Inflammatory macrophage treated with lipopolysaccharide for 1 hour (primary cell): Measurements from ENCODE around the gene BANK1.
"Not testable (repeated sequence)": the region's sequence is repeated elsewhere in the genome, so short reads cannot be mapped to it uniquely, and the experiment has no call there.

ENCODE experiments used
- DNase-seq, 2 donors: peaks; one replicate each; pipeline ENCODE4 v3.0.0-alpha.2; 2020 to 2022

The BANK1 gene

DNA sequence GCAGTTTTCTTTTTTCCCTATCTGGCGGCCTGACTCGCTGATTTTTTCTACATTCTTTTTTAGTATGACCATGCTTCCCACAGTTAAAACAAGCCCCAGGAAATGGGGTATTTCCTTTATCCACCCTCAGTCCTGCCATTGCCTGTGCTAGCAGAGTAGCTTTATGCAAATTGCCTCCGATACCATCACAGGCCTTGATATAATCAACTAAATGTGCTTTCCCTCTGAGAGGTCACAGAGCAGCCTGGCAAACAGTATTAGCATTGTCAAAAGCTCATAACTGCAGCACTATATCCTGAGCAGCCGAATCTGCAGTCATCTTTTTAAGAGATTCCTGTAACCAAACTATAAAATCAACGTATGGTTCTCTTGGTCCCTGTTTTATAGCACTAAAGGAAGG is 115.0 kb downstream of the BANK1 start:
- not testable (repeated sequence) for DNase-seq

DNA sequence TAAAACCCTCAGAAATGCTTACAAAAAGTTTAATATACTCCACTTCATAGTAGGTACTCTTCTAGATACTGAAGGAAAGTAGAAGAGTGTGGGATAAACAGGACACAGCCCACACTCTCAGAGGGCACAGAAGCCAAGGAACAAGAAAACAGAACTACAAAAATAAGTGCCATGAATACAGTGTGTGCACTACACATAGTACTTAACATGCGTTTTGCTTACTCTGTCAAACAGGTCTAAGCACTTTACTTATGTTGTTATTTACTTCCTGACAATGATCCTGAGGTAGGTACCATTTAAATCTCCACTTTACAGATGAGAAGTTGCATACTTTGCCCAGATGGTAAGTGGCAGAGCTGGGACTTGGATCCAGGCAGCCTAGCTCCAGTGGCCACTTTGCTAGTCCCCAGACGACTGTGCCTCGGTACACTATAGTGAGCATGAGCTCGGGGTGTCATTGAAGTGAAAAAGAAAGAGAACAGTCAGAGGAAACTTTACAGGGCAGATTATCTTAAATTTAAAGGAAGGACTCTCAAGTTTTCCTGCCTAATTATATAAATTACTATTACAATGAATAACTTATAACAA is 120.3 kb downstream of the BANK1 start:
- DNase-seq = no peak

DNA sequence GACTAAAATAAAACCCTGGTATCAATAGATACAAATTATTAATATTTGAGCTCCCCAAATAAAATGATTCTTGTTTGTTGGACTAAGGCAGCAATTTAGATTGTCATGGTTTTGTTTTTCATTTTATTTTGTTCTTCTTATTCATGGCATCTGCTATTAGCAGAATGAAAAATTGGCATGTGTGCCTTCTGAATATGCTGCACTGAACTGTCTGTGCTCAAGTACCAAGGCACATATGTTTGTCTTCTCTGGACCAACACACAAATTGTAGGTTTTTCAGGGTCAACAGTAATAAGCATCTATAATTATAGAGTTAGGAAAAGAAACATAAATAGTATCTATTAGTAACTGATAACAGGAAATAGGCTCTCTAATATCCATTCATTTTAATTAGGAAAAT is 121.1 kb downstream of the BANK1 start:
- DNase-seq = no peak

DNA sequence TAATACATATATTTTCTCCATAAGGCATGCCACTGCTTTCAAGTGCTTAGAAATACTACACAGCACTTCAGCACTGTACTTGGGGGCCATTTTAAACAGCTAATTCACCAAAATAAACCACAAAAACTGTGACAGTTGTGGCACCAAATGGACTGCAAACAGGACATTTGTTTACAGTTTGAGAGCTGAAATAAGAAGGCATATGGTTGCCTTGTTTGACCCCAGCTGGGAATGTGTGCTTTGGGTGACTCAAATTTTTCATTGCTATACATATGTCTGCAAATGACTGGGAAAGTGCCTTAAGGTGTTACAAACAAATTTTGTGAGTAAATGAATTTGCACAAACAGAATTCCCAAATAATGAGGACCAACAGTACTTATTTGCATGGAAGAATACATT is 124.2 kb downstream of the BANK1 start:
- DNase-seq = no peak

DNA sequence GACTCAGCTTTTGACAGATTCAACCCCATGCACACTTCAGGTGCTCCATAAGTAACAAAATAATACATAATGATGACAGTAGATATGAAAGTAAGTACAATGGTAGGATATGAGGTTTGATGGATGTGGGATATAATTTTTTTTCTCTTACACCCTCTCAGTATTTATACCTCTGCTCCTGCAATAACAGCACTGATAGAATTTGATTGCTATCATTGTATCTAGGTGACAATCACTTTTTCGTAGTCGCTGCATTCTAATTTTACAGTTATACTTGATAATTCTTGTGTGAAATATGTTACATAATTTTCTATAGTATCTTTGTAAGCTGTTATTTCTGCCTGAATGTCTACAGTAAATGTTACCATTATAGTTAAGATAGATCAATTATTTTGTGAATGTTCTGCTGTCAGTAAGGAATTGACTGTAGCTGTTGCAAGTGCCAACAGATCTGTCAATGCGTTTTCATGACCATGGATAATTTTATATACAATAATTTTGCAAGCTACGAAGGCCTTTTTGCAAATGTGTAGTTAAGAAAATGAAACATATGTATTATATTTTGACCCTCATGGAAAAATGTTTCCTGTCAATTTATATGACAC is 128.9 kb downstream of the BANK1 start:
- DNase-seq = no peak

DNA sequence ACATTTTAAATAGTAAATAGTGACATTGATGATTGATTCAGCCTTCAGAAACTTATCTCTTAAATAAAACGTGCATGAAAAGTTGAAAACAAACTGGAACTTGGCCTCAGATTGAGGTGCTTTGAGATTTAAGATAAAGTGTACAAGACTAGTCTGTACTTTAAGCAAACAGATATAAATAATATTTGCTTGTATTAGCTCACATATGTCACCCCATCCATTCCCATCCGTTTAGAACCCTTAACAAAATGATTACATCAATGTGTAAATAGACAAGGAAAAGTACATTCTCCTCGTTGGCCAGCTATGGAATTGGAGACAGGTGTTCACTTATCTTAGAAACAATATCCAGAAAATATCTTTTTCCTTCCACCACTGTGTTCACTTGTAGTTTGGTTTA is 130.8 kb downstream of the BANK1 start:
- no peak for DNase-seq

DNA sequence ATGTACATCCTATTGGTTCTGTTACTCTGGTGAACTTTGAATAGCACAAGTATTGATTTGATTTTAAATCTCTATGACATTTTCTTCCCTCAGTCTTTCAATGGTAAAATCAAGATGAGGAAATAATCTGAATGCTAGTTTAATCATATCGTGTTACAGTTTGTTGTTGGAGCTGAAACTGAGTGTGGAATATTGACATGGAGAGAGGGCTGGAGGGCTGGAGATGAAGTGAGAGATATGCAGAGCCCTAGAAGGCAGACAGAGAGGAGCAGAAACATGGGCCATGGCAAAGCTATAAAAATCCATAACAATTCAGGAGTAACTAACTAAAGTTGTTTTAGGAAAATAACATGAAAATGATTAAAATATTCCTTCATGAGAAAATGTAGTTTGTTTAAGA is 141.1 kb downstream of the BANK1 start:
- DNase-seq = no peak

DNA sequence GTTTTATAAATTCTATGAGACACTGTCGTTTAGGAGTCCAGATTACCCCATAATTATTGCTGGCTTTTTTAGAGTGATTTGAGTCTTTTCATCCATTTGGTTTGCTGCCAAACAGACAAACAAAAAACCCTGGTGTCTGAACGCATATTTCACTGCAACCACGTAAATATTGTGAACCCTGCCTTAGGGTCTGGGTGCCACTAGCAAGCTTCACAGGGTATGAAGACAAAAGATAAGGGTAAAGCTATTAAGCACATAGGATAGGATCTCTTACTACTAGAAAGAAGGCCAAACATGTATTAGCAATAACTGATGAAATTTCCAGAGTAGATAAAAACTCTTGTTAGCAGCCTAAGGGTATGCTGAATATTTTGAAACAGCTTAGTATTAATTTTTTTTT is 143.3 kb downstream of the BANK1 start:
- DNase-seq = no peak

DNA sequence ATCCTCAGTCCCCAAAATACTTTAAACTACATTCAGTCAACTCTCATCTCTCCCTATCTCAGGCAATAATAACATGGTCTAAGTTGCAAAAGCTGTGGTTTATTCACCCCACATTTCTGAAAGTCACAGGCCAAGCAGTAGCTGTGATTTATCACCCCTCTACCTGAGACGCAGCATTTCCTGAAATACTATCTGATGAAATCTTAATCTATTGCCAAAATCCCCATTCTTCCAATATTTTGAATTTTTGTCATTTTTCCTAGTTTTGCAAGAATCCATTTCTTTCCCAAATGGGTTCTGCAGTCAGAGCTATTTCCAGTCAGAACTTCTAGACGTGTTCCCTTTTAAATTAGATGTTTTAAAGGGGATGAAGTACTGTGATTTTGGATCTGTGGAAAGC is 148.3 kb downstream of the BANK1 start:
- no peak for DNase-seq

DNA sequence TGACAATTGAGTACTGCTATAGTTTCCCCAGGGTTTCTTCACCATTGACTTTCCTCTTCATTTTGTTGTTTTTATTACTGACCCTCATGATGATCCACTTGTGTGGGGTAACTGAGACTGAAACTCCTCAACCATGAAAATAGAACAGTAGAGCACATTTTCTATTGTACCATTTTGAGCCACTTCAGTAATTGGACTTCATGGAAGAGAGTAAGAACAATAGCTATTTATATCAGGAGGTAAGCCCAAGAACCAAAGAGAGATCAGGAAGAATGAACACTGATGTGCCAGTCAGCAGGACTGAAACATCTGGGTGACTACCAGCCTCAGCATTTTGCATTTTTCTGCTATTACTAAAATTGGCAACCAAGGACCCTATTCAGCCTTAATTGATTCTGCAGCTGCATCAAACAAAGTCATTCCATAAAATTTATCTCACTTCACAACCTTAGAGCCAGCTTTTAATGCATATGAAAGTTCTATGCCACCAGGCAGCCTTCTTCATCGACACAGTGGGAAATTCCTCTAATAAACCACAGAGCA is 151.4 kb downstream of the BANK1 start:
- no peak for DNase-seq

DNA sequence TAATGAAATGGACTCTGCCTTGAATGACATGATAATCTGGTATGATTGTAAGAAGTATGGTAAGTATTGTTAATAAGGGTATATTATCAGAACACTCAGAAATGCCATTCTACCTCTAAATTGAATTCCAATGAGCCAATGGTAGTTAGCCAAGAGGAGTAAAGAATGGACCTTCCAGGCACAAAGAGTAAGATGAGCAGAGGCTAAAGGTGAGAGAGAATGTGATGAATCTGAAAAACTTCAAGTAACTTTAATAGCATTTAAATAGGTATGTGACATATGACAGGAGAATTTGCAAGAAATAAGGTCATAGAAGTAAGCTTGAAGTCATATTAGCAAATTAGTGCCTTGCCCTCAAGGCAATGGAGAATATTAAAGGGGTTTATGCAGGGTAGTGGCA is 152.4 kb downstream of the BANK1 start:
- no peak for DNase-seq

DNA sequence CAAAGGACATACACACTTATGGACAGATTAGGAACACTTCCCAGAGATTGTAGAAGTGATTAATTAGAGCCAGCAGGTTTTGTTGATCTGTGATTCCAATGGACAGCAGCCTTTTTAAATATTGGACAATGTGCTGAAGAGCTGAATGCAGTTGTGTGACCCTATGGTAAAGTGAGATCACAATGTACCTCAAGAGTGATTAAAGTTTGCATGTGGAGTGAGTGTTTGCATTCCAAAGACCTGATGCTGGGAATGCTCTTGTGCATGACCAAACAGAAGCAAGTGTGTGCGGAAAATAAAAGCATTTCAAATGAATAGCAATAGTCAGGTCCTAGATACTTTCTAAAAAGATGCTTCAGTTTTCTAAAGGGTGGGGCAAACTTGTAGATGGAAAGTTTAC is 154.1 kb downstream of the BANK1 start:
- no peak for DNase-seq

DNA sequence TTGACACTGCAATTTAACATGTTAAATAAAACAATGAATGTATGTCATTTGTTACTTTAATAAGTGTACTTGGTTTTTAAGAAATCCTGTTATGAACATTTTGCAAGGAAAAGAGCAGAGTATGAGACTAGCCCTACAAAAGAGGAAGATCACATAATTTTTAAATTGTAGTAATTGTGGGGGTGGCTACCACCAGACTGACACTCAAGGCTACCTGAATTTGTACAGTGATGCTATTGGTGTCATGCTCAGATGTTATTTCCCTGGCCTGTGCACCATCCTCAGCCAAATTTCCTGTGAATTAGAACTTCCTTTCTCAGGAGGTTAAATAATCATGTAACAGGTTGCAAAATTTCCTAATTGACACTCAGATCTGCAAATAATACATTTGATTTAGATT is 157.5 kb downstream of the BANK1 start:
- DNase-seq = no peak

DNA sequence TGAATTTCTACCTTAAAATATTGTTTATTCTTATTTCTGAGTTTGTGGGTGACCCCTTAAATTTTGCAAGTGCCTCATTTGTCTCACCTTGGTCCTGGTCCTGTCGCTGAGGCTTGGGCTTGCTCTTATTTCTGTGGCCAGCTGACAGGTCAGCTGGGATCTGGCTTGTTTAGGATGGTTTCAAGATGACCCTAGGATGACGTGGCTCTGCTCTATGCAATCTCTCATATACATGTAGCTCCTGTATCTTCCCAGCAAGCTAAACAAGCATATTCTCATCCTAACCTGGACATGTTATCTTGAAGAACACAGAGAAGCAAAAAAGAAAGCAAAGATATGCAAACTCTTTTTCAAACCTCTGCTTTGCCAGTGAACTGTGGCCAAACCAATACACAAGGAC is 158.4 kb downstream of the BANK1 start:
- no peak for DNase-seq

DNA sequence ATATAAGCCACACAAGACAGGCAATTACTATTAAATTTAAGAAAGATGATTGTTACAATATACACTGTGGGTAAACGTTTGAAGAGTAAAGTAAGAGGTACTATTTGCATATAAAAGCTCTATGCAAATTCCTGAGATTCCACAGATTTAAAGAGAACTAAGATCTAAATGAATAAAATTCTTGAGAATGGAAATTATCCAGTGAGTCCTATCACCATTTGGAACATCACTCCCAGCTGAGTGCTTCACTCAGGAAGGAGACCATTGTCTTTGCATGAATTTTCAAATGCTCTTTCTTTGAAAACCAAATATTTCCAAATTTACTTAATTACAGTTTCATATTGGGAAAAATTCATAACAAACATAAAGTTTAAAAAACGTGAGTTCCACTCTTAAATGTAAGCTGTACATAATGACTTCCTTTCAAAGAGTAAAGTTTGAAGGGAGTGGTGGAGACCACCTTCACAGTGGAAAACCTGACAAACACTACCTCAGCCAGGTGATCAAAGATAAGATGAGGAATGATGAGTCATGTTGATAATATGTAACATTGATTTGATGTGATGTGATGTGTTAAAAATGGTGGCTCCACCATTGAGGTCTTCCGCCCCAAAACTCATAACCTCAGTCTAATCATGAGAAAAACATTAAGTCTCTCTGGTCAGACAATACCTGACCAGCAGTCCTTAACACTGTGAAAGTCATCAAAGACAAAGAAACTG is 159.9 kb downstream of the BANK1 start:
- no peak for DNase-seq

DNA sequence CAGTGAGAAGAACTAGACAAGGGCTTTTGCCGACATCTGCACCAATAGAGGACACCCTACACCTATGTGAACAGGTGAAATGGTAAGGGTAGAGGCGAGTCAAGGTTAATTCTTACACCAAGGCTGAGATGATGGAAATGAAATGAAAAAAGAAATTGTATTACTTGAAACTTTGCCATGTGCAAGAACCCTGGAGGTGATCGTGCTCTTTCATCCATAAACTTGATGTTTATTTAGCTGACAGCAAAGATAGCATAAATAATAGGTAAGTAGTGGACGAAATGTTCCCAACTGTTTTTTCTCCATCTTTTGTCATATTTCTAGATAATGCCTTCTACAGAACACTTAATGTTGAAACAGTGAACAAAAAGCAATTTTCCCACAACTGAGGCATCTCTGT is 162.5 kb downstream of the BANK1 start:
- no peak for DNase-seq

DNA sequence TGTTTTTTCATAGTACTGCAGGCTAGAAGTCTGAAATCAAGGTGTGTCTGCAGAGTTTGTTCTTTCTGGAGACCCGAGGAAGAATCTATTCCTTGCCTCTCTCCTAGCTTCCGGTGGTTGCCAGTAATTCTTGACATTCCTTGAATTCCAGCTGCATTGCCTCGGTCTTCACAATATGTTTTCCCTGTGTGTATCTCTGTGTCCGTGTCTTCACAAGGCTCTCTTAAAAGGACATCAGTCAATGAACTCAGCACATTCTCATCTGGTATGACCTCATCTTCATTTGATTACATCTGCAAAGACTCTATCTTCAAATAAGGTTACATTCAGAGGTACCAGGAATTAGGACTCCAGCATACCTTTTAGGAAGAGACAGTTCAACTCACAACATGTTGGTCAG is 163.4 kb downstream of the BANK1 start:
- no peak for DNase-seq

DNA sequence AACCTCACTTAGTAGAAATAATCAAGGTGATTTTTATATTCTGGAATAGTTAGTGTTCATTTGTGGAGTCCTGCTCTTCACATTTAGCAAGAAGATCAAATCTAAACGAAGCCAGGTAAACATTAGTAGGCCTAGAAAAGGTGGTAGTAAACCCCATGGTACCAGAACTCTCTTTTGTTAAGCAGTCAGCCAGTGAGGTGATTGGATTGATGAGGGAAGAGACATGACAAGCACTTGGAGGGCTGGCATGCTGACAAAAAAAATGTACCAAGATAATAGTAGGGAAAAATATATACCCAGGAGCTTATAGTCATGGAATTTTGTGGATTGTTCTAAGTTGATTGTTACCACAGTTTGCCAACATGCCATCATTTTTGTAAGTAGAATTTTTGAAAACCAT is 163.8 kb downstream of the BANK1 start:
- no peak for DNase-seq

DNA sequence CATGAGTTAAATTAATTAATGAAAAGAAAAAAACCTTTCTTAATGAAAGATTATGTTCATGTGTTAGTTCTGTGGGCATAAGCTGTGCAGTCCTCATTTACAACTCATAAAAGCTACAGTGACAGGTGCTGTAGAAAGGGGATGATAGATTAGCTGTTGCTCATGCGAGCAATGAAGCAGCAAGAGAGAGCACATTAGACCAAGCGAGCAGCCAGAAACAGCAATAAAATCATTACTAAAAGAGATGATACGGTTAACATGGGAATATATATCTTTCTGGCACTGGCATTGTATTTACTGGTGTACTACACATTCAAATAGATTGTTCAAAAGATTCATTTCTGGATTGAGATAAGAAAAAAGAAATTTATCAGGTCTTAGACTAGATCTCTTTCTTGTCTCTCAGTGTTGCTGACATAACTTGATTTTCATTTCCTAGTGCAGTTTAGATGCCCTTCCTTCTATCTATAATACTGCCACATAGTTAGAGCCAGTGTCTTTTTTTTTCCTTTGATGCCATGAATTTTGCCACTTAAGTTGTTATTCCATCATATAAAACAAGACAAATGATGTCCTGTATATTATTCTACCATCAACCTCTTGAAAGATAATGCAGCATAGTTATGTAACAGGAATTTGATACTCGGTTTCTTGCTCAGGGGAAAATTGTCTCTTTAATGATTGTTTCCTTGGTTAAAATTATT is 164.6 kb downstream of the BANK1 start:
- DNase-seq = no peak

DNA sequence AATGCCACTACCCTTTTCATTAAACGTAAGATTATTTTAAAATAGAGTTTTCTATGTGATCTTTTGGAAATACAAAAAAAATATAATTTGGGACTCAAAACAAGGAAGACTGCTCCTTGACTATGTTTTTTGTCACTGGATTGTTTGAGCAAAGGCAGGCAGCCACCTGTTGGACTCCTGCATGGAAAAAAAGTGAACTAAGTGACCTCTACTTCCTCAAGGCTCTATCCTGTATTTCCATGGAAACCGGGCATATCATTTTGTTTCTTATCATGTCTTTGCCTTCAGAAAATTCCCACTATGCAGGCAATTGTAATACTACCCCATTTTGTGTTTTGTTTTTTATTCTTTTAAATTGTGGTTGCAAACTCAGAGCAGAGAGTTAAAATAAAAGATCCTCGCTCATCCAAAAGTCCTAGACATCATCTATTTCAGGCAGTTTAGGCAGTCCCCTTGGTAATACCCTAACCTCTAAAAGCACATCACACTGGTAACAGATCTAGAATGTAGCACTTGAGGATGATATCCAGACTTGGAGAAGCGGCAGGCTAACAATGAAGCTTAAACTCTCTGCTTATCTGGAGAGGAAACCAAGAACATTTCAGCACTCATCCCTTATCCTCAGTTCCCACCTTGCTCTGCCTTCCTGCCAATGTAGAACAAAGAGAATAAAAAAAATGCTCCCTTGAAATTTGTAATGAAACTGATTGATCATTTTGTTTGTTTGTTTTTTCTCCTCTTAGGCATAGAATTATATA is 165.7 kb downstream of the BANK1 start:
- DNase-seq = no peak

DNA sequence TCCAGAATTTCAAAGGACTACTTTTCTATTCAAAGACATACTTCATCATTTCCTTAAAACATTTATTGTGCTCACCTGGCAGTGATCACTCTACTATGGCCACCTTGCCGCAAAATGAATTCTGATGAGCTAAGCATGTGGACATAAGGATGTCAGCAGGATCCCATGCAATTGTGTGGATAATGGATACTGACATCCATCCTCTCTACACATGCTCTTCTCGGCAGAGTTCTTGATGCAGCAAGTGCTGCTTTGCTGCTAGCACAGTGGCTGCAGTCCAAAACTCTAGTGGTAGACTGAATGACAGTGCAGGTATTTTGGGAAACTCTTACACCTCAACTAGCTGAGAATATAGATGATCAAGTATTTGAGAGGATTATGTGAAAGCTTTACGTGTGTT is 168.0 kb downstream of the BANK1 start:
- no peak for DNase-seq

DNA sequence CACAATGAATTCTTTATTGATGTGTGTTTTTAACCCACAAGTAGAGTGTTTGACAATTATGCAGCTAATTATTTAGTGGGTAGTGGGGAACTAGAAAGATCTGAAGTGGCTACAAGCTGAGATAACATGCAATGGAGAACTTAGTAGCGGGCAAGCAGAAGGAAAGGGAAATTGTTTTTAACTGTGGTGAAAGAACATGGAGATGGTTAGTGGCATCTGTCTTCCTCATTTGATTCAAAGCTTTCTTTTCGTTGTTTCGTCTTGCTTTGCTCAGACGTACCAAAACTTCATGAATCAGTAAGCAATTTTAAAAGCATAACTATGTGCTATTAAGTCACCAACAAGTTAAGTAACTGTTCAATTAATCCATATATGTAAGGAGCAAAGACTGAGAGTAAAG is 169.9 kb downstream of the BANK1 start:
- no peak for DNase-seq

DNA sequence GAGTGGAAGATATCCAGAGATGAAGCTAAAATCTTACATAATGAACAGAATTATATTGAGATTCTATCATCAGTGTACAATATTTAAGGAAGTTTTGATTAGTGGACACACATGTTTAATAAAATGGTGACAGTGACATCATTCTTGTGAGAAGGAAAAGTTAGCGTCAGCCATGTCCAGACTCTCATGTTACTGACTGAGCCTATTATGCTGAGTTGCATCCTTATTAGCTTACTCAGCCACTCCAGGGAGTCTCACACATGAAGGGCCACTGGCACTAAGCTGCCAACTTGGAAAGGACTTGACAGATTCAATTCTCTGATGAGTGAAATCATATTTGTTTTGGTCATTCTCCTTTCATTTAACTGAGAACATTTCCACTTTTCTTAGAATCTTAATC is 170.6 kb downstream of the BANK1 start:
- no peak for DNase-seq
